C4-2B (cell line): ENCODE results near the gene SLC17A8.

Experiments used
- CTCF ChIP-seq: fragments of 450-650 bp; conservative IDR thresholded peaks from 2 replicates; pipeline ENCODE4 v1.5.1; 2017; ENCODE audit warnings: mild to moderate bottlenecking
- ZFX ChIP-seq: fragments of 450-650 bp; IDR thresholded peaks from 2 replicates; pipeline ENCODE4 v1.6.1; 2017

GRCh38 chr12:100445081-100445481 is 88.2 kb downstream of the SLC17A8 start:
- TF ChIP-seq CTCF (no peak), ZFX (no peak)
